Stimulated activated naive B cell treated with anti-CD40 and anti-IgM and Interleukin-4, amounts not matched to agents 10 μg/mL and 1 μg/mL and 100 μg/mL, for 72 hours (primary cell): Measurements from ENCODE around the gene PKP2.
"Not testable (repeated sequence)": the region's sequence is repeated elsewhere in the genome, so short reads cannot be mapped to it uniquely, and the experiment has no call there.

ENCODE experiments used
- ATAC-seq, 2 donors: fragments of 150-1000 bp; cut with Tn5 transposase; replicated peaks; 2 replicates each; pipeline ENCODE4 v1.10.0; 2021; ENCODE audit warnings: moderate library complexity in 1 of 2
- DNase-seq: peaks from one replicate; pipeline ENCODE4 v3.0.0; 2021
- H3K27ac Mint-ChIP-seq: one replicate; pipeline ENCODE4 v1.8.0; 2022; ENCODE audit warnings: mild to moderate bottlenecking, mixed read lengths
- H3K27me3 Mint-ChIP-seq, 2 donors: one replicate each; pipeline ENCODE4 v1.8.0; 2022; ENCODE audit warnings: mixed read lengths in 2 of 2
- H3K36me3 Mint-ChIP-seq, 2 donors: one replicate each; pipeline ENCODE4 v1.8.0; 2022; ENCODE audit warnings: mixed read lengths in 2 of 2, mild to moderate bottlenecking in 1 of 2
- H3K4me1 Mint-ChIP-seq, 2 donors: one replicate each; pipeline ENCODE4 v1.8.0; 2022; ENCODE audit warnings: mixed read lengths in 2 of 2, mild to moderate bottlenecking in 1 of 2
- H3K4me3 Mint-ChIP-seq, 2 donors: one replicate each; pipeline ENCODE4 v1.8.0; 2022; ENCODE audit warnings: mild to moderate bottlenecking in 2 of 2, mixed read lengths in 2 of 2, moderate library complexity in 1 of 2
- H3K9me3 Mint-ChIP-seq, 2 donors: one replicate each; pipeline ENCODE4 v1.8.0; 2022; ENCODE audit warnings: mixed read lengths in 2 of 2, mild to moderate bottlenecking in 1 of 2

PKP2 gene

GRCh38 chr12:32891526-32891925 is 5.1 kb downstream of the PKP2 start:
- DNase-seq (no peak), ATAC-seq (no peak)
- Mint-ChIP-seq H3K9me3 (no peaks in the 10 kb centered on the region), H3K4me1 (peaks cover 9 to 10% of the 10 kb centered on the region in 2 donors), H3K36me3 (no peaks in the 10 kb centered on the region), H3K4me3 (no peak overlapping the region), H3K27ac (no peak overlapping the region), H3K27me3 (peaks cover 39 to 53% of the 10 kb centered on the region in 2 donors)

GRCh38 chr12:32889011-32889760 is 7.4 kb downstream of the PKP2 start:
- ATAC-seq = no peak
- Mint-ChIP-seq H3K4me3 (no peak overlapping the region), H3K9me3 (no peaks in the 10 kb centered on the region)

GRCh38 chr12:32887058-32887457 is 9.5 kb downstream of the PKP2 start:
- no peak for ATAC-seq
- no peaks in the 10 kb centered on the region for H3K36me3 Mint-ChIP-seq
- DNase-seq = no peak

More at GRCh38 chr12:32889011-32889760, 7.4 kb downstream of the PKP2 start:
- Mint-ChIP-seq H3K36me3 (no peaks in the 10 kb centered on the region), H3K27me3 (peaks cover 23 to 41% of the 10 kb centered on the region in 2 donors), H3K4me1 (no peaks in the 10 kb centered on the region), H3K27ac (no peak overlapping the region)
- no peak for DNase-seq

GRCh38 chr12:32885831-32886230 is 10.7 kb downstream of the PKP2 start:
- H3K27me3 Mint-ChIP-seq = peaks cover 10 to 18% of the 10 kb centered on the region in 2 donors

More at GRCh38 chr12:32887058-32887457, 9.5 kb downstream of the PKP2 start:
- H3K4me3 Mint-ChIP-seq = no peak overlapping the region
- peaks cover 15 to 24% of the 10 kb centered on the region in 2 donors for H3K27me3 Mint-ChIP-seq
- no peak overlapping the region for H3K27ac Mint-ChIP-seq
- H3K4me1 Mint-ChIP-seq = no peaks in the 10 kb centered on the region
- H3K9me3 Mint-ChIP-seq = no peaks in the 10 kb centered on the region

GRCh38 chr12:32884962-32885361 is 11.6 kb downstream of the PKP2 start:
- DNase-seq (no peak), ATAC-seq (no peak)
- H3K4me1 Mint-ChIP-seq = no peaks in the 10 kb centered on the region
- H3K9me3 Mint-ChIP-seq = no peaks in the 10 kb centered on the region
- no peak overlapping the region for H3K4me3 Mint-ChIP-seq
- H3K27ac Mint-ChIP-seq = no peak overlapping the region
- no peaks in the 10 kb centered on the region for H3K36me3 Mint-ChIP-seq
- H3K27me3 Mint-ChIP-seq = peaks cover 10 to 18% of the 10 kb centered on the region in 2 donors

More at GRCh38 chr12:32885831-32886230, 10.7 kb downstream of the PKP2 start:
- ATAC-seq (no peak), DNase-seq (no peak)
- Mint-ChIP-seq H3K36me3 (no peaks in the 10 kb centered on the region), H3K4me1 (no peaks in the 10 kb centered on the region), H3K9me3 (no peaks in the 10 kb centered on the region), H3K4me3 (no peak overlapping the region), H3K27ac (no peak overlapping the region)

- DNase-seq (no peak), ATAC-seq (no peak)
- Mint-ChIP-seq H3K4me3 (no peak overlapping the region), H3K27me3 (peaks cover 0 to 5% of the 10 kb centered on the region in 2 donors), H3K9me3 (no peaks in the 10 kb centered on the region), H3K27ac (no peak overlapping the region), H3K4me1 (no peaks in the 10 kb centered on the region), H3K36me3 (no peaks in the 10 kb centered on the region)
Measured at GRCh38 chr12:32881702-32882101, 14.9 kb downstream of the PKP2 start.

- Mint-ChIP-seq H3K4me3 (no peak overlapping the region), H3K36me3 (no peaks in the 10 kb centered on the region), H3K4me1 (no peaks in the 10 kb centered on the region), H3K27me3 (peaks cover 0 to 5% of the 10 kb centered on the region in 2 donors), H3K27ac (no peak overlapping the region), H3K9me3 (no peaks in the 10 kb centered on the region)
- ATAC-seq = no peak
- no peak for DNase-seq
Measured at GRCh38 chr12:32881107-32881506, 15.5 kb downstream of the PKP2 start.

- not testable (repeated sequence) for ATAC-seq, H3K27ac Mint-ChIP-seq, H3K4me3 Mint-ChIP-seq, H3K4me1 Mint-ChIP-seq, DNase-seq, H3K36me3 Mint-ChIP-seq, H3K27me3 Mint-ChIP-seq, H3K9me3 Mint-ChIP-seq
Measured at GRCh38 chr12:32879066-32879465, 17.5 kb downstream of the PKP2 start.

- no peak overlapping the region for H3K4me3 Mint-ChIP-seq
- H3K36me3 Mint-ChIP-seq = no peaks in the 10 kb centered on the region
- DNase-seq (no peak), ATAC-seq (no peak)
- no peaks in the 10 kb centered on the region for H3K4me1 Mint-ChIP-seq
- no peaks in the 10 kb centered on the region for H3K9me3 Mint-ChIP-seq
- H3K27me3 Mint-ChIP-seq = no peaks in the 10 kb centered on the region
- no peak overlapping the region for H3K27ac Mint-ChIP-seq
Measured at GRCh38 chr12:32877601-32878459, 18.7 kb downstream of the PKP2 start.

- ATAC-seq = no peak
- H3K9me3 Mint-ChIP-seq = no peaks in the 10 kb centered on the region
- no peak overlapping the region for H3K4me3 Mint-ChIP-seq
Measured at GRCh38 chr12:32876004-32876403, 20.6 kb downstream of the PKP2 start.

GRCh38 chr12:32874975-32875374 is 21.6 kb downstream of the PKP2 start:
- ATAC-seq (no peak), DNase-seq (no peak)
- no peaks in the 10 kb centered on the region for H3K4me1 Mint-ChIP-seq
- H3K27ac Mint-ChIP-seq = no peak overlapping the region
- no peak overlapping the region for H3K4me3 Mint-ChIP-seq
- H3K27me3 Mint-ChIP-seq = peaks cover 0 to 7% of the 10 kb centered on the region in 2 donors
- H3K36me3 Mint-ChIP-seq = no peaks in the 10 kb centered on the region
- H3K9me3 Mint-ChIP-seq = no peaks in the 10 kb centered on the region

More at GRCh38 chr12:32876004-32876403, 20.6 kb downstream of the PKP2 start:
- H3K27ac Mint-ChIP-seq = no peak overlapping the region
- DNase-seq = no peak
- H3K4me1 Mint-ChIP-seq = no peaks in the 10 kb centered on the region
- H3K36me3 Mint-ChIP-seq = no peaks in the 10 kb centered on the region
- H3K27me3 Mint-ChIP-seq = peaks cover 0 to 7% of the 10 kb centered on the region in 2 donors

GRCh38 chr12:32874078-32874477 is 22.5 kb downstream of the PKP2 start:
- no peaks in the 10 kb centered on the region for H3K4me1 Mint-ChIP-seq
- H3K4me3 Mint-ChIP-seq = no peak overlapping the region
- ATAC-seq (no peak), DNase-seq (no peak)
- H3K36me3 Mint-ChIP-seq = no peaks in the 10 kb centered on the region
- no peak overlapping the region for H3K27ac Mint-ChIP-seq
- no peaks in the 10 kb centered on the region for H3K9me3 Mint-ChIP-seq
- peaks cover 0 to 7% of the 10 kb centered on the region in 2 donors for H3K27me3 Mint-ChIP-seq

- H3K27ac Mint-ChIP-seq, H3K4me3 Mint-ChIP-seq, H3K27me3 Mint-ChIP-seq, H3K9me3 Mint-ChIP-seq, DNase-seq, H3K36me3 Mint-ChIP-seq, ATAC-seq, H3K4me1 Mint-ChIP-seq: not testable (repeated sequence)
Measured at GRCh38 chr12:32872416-32872815, 24.2 kb downstream of the PKP2 start.

- Mint-ChIP-seq H3K27me3 (peaks cover 0 to 7% of the 10 kb centered on the region in 2 donors), H3K9me3 (no peaks in the 10 kb centered on the region), H3K27ac (no peak overlapping the region), H3K4me3 (no peak overlapping the region), H3K36me3 (no peaks in the 10 kb centered on the region), H3K4me1 (no peaks in the 10 kb centered on the region)
- ATAC-seq (no peak), DNase-seq (no peak)
Measured at GRCh38 chr12:32870716-32871115, 25.9 kb downstream of the PKP2 start.

- ATAC-seq (no peak), DNase-seq (no peak)
- H3K4me3 Mint-ChIP-seq = no peak overlapping the region
- H3K4me1 Mint-ChIP-seq = no peaks in the 10 kb centered on the region
- peaks cover 0 to 7% of the 10 kb centered on the region in 2 donors for H3K27me3 Mint-ChIP-seq
- H3K36me3 Mint-ChIP-seq = no peaks in the 10 kb centered on the region
- no peaks in the 10 kb centered on the region for H3K9me3 Mint-ChIP-seq
- no peak overlapping the region for H3K27ac Mint-ChIP-seq
Measured at GRCh38 chr12:32868885-32869284, 27.7 kb downstream of the PKP2 start.
